AG04449 (cell line): Measurements from ENCODE around the gene OLFM1.

Source experiments
- CTCF ChIA-PET: fragments of 350-600 bp; formaldehyde crosslinking; extraction: SDS; loops from one replicate; lab custom pipeline; 2021; ENCODE audit warnings: antibody characterized with exemption; lab: Yijun Ruan, JAX
- POLR2A ChIA-PET: fragments of 400-600, 350-600 bp; formaldehyde crosslinking; extraction: SDS; loops from one replicate; lab custom pipeline; 2020; ENCODE audit warnings: antibody characterized with exemption, inconsistent platforms; lab: Yijun Ruan, JAX
- DNase-seq: peaks from one replicate; pipeline ENCODE4 v3.0.0-alpha.2; 2010; ENCODE audit warnings: low read depth, low spot score
- H3K4me3 ChIP-seq: 2 replicates; pipeline ENCODE4 v1.5.1; 2011; ENCODE audit warnings: low read depth, mild to moderate bottlenecking, control low read depth, low read length
- TF ChIP-seq, protein P1 (sequence below): IDR thresholded peaks from one replicate; pipeline ENCODE4 v1.5.1; 2011; ENCODE audit warnings: mild to moderate bottlenecking, moderate library complexity, low read length, control low read depth, inconsistent platforms; ENCODE audit not compliant: insufficient read depth; ENCODE audit errors: missing control alignments

OLFM1 gene

DNA sequence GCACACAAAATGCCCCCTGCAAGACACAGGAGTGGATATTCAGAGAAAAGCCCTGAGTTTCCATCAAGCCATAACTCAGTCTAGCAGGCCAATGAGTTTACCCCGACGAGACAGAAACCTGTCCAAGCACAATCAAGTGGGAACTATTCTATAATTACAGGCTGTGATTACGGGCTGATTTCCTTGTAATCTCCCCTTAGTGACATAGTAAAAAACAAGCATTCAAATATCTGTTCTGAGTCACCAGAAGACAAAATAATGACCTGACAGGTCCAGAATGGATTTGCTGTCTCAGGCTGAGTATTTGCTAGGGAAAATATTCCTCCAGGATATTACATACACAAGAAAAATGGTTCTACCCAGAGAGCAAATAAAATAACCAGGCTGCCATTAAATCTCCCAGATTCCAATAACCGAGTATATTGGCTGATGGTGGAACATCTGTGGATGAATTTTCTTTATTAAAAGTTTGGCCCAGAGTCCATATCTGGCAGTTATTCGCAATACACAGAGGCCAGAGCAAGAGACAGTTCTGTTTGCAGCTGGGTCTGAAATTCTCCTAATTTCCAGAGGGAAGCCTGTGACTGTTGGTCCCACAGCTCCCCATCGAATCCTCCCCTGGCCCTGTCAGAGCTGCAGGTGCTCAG lies 35.8 kb downstream of the OLFM1 start:
- DNase-seq, result no peak
- POLR2A ChIA-PET, result no interaction called here
- no peak overlapping the region for H3K4me3 ChIP-seq
- CTCF ChIA-PET, result no interaction called here
- TF ChIP-seq, protein P1, sequence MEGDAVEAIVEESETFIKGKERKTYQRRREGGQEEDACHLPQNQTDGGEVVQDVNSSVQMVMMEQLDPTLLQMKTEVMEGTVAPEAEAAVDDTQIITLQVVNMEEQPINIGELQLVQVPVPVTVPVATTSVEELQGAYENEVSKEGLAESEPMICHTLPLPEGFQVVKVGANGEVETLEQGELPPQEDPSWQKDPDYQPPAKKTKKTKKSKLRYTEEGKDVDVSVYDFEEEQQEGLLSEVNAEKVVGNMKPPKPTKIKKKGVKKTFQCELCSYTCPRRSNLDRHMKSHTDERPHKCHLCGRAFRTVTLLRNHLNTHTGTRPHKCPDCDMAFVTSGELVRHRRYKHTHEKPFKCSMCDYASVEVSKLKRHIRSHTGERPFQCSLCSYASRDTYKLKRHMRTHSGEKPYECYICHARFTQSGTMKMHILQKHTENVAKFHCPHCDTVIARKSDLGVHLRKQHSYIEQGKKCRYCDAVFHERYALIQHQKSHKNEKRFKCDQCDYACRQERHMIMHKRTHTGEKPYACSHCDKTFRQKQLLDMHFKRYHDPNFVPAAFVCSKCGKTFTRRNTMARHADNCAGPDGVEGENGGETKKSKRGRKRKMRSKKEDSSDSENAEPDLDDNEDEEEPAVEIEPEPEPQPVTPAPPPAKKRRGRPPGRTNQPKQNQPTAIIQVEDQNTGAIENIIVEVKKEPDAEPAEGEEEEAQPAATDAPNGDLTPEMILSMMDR, result no peak

DNA sequence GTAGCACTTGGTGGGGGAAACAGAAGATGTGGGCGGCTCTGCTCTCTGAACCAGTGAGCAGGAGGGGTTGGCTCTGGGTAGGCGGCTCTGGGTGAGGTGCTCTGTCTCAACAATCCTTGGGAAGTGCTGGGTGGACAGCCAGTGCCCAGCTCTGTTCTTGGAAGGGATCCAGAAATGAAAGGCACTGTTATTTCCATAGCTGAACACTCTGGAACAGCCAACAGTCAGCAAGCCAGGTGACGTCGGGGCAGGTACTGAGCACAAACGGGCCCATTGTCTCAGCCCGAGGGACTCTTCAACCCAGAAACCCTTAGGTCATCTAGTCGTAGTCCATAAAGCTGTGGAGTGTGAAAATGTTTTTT lies 36.3 kb downstream of the OLFM1 start:
- ChIA-PET POLR2A (no interaction called here), CTCF (no interaction called here)
- DNase-seq, result no peak

DNA sequence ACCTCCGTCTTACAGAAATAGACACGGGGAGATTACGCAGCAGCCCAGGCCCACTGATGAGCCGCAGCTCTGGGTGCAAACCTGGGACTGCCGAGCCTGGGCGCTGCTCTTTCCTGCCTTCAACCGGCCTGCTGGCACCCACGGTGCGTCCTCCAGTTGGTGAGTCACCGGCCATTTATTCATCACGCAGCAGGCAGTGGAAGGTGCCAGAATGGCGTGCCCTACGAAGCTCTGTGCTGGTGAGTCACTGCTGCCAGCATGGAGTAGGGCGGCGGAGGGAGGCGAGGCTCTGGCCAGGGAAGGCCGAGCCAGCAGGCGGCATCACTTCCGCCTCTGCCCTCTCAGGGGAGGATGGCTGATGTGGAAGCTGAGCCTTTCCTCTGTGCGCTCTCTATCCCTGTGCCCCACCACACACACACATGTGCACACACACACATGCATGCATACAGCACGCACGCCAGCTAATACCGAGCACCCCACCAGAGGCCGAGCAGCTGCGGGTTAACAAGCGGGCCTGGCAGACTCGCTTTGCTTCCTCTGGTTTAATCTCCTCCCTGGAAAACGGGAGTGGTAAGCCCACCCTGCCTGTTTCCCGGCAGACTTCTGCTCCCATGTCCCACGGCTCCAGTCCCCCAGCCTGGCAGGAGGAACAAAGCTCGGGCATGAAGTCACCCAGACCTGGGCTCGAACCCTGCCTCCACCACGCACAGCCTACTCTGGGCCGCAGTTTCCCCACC lies 39.2 kb downstream of the OLFM1 start:
- no peak for DNase-seq
- H3K4me3 ChIP-seq, result no peak overlapping the region
- ChIA-PET POLR2A (no interaction called here), CTCF (no interaction called here)
- TF ChIP-seq, protein P1, result no peak

More for the DNA sequence above, 36.3 kb downstream of the OLFM1 start:
- TF ChIP-seq, protein P1, result no peak
- H3K4me3 ChIP-seq, result no peak overlapping the region

DNA sequence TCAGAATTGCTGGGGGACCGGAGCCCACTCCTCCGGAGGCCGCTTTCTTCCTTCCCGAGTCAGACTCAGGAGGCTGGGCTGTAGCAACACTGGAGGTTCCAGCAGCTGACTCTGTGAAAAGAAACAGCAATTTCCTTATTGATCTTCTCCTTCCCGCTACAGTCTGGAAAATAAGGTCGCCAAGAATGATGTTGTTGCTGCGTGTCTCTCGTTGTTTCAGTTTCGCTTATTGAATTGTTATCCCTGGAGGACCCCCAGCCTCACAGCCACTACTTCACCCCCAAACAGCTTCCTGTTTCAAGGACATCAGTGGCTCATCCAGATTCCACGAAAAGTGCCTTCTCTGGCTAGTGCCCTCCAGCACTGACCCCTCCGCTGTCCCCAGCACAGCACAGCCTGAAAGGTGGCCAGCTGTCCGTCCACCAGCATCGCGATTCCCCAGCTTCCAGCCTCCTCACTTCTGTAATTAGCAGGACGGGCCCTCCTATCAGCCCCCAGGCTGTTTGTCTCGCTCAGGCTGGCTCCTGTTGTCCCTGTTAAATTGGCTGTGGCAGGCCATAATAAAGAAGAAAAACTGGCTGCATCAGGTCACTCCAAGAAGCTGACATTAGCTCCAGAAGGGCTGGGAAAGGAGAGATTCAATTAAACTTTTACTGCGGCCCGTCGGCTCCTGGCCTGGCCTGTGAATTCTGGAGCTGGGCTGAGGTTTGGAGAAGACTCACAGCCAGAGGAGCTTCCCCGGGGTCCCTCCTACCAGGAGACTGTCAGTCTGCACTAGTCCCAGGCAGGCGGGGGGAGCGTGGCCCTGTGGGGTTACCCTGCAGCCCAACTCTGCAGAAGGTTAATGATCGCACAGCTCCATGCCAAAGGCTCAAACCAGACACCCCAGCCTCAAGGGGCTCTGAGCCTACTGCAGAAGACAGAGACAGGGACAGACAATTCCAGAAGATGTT lies 40.5 kb downstream of the OLFM1 start:
- ChIA-PET CTCF (no interaction called here), POLR2A (no interaction called here)
- no peak overlapping the region for H3K4me3 ChIP-seq
- no peak for DNase-seq
- TF ChIP-seq, protein P1, result no peak

DNA sequence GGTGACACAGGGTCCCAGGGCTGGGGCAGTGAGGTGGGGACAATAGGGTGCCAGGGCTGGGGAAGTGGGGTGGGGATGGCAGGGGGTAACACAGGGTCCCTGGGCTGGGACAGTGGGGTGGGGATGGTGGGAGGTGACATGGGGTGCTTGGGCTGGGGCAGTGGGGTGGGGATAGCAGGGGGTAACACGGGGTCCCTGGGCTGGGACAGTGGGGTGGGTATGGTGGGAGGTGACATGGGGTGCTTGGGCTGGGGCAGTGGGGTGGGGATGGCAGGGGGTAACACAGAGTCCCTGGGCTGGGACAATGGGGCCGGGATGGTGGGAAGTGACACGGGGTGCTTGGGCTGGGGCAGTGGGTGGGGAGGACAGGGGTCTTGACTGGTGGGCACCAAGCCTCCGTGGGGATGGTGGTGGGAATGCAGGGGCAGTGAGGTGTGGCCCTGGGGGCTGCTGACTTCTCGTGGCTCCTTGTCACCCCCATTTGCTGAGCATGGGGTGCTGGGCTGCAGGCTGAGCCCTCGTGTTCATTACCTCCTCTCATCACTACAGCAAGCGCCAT lies 41.7 kb downstream of the OLFM1 start:
- no peak for DNase-seq
- CTCF ChIA-PET, result no interaction called here
- no peak overlapping the region for H3K4me3 ChIP-seq
- TF ChIP-seq, protein P1, result no peak
- POLR2A ChIA-PET, result no interaction called here
